Measurements from ENCODE around the gene PRKCB.

PRKCB gene

DNA sequence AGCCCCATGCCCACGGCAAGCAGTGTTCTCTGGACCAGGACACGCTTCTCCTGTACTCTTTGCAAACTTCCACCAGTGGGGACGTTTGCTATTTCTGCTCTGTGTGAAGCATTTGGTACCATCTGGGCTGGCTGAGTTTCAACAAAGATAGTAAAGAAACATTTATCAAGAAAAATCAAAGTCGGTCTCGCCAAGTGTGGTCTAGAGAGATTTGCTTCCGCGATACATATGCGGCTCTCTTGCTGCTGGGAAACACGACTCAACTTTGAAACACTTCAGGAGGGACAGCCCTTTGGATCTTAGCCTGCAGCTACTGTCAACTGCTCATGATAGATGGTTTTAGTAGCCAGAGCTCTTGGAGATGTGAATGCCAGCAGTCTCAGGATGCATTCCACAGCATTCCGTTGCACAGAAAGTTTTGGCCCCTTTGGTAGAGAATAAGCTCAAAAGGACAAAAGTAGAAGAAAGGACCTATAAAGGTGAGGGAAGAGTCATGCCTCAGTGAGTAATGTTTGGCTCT lies 252.2 kb downstream of the PRKCB start:
- no peak overlapping the region for H3K4me3 ChIP-seq
- no peak for TF ChIP-seq CTCF (IDR thresholded peaks at IDR 0.05)
- H3K27ac ChIP-seq = no peak overlapping the region
- DNase-seq (ENCODE audit: low spot score) = no peak

- no peak for DNase-seq (ENCODE audit: low spot score)
- TF ChIP-seq CTCF (IDR thresholded peaks at IDR 0.05) = no peak
- Histone ChIP-seq H3K4me3 (no peak overlapping the region), H3K27ac (no peak overlapping the region)
These were observed 253.0 kb downstream of the PRKCB start for GRCh38 chr16:24088767-24089166.

DNA sequence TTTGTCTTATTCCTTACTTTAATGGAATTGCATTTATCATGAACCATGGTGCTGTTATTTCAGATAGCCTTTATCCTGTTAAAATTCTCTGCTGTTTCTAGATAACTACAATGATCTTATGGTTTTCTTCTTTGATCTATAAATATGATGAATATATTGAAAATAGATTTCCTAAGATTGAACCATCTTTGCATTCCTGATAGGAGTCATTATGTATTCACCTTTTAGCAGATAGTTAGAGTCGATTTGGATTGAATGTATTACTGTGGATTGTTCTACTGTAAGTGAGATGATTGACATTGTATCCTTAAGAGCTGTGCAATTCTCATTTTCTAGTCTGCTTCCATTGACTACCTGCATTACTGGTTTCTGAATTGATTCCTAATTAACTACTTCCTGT lies 255.3 kb downstream of the PRKCB start:
- no peak for DNase-seq (ENCODE audit: low spot score)
- TF ChIP-seq CTCF (IDR thresholded peaks at IDR 0.05) = no peak
- H3K27ac ChIP-seq = no peak overlapping the region

DNA sequence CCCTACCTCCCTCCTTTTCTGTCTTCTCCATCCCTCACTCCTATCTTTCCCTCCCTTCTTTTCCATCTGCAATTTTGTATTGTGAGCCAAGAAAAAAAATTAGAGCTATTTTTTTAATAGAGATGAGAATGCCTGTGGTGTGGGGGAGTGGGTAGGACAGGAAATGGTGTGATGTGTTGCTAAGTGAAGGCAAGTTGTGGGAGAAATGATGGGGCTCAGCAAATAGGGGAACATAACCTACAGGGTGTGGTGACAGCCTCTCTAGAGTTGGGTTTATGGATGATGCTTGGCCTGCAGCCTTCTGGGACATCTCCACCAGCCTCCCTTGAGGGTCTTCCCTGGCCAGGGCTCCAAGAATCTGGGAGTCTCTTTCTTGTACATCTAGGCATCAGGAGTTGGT lies 257.3 kb downstream of the PRKCB start:
- Histone ChIP-seq H3K27ac (no peak overlapping the region), H3K4me3 (no peak overlapping the region)
- DNase-seq (ENCODE audit: low spot score) = no peak
- no peak for TF ChIP-seq CTCF (IDR thresholded peaks at IDR 0.05)

More for the DNA sequence above, 255.3 kb downstream of the PRKCB start:
- no peak overlapping the region for H3K4me3 ChIP-seq

GRCh38 chr16:24094660-24095059 lies 258.9 kb downstream of the PRKCB start:
- DNase-seq (ENCODE audit: low spot score) = no peak
- TF ChIP-seq CTCF (IDR thresholded peaks at IDR 0.05) = no peak
- Histone ChIP-seq H3K27ac (no peak overlapping the region), H3K4me3 (no peak overlapping the region)

GRCh38 chr16:24098896-24099295 lies 263.1 kb downstream of the PRKCB start:
- Histone ChIP-seq H3K27ac (no peak overlapping the region), H3K4me3 (no peak overlapping the region)
- TF ChIP-seq CTCF (IDR thresholded peaks at IDR 0.05) = no peak
- no peak for DNase-seq (ENCODE audit: low spot score)

DNA sequence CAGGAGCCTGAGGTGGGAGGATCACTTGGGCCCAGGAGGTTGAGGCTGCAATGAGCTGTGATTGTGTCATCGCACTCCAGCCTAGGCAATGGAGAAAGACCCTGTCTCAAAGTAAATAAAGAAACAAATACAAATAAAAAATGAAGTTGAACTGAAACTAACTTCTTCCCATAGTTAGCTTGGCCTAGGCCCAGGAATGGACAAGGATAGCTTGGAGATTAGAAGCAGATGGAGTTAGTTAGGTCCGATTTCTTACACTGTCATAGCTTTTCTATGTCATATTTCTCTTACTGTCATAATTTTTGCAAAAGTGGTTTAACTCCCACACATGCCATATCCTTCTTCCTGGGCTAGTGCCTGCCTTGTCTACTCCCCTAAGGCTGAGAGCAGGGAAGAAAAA lies 265.6 kb downstream of the PRKCB start:
- H3K27ac ChIP-seq = no peak overlapping the region
- DNase-seq (ENCODE audit: low spot score) = no peak
- TF ChIP-seq CTCF (IDR thresholded peaks at IDR 0.05) = no peak
- no peak overlapping the region for H3K4me3 ChIP-seq
